Measurements from ENCODE around the gene C3AR1. TPM values are rescaled to one million over a fixed set of nuclear protein-coding genes. Genes with fewer than 3 reads are reported as not detected.
"Not testable (repeated sequence)": the region's sequence is repeated elsewhere in the genome, so short reads cannot be mapped to it uniquely, and the experiment has no call there.

The C3AR1 gene
- total and polyA plus RNA-seq, 2 experiments from 2014 or later, result 1.2 to 5.9 TPM

DNA sequence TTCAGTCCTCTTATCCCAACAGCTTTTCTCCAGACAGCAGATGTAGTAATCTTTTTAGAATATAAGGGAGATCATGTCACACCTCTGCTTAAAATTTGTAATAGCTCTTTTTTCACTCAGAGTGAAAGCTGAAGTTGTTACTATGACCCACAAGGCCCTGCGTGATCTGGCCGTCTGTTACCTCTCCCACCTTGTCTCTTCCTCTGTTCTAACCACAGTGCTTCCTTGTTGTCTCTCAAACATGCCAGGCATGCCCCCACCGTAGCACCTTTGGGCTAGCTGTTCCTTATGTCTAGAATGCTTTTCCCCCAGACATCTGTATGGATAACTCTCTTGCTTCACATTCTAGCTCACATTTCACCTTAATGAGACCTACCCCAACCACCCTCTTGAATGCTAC, 22.4 kb upstream of the C3AR1 start:
- Histone ChIP-seq H3K79me2 (peaks cover 62% of the 10 kb centered on the region), H3K36me3 (replicated peaks; ENCODE audit: insufficient read depth, low read depth) (peaks cover 6% of the 10 kb centered on the region)
- WGBS (ENCODE audit: low lambda C conversion rate, missing lambda C conversion rate), result 92% methylated on average over 3 of the region's 3 CpGs

DNA sequence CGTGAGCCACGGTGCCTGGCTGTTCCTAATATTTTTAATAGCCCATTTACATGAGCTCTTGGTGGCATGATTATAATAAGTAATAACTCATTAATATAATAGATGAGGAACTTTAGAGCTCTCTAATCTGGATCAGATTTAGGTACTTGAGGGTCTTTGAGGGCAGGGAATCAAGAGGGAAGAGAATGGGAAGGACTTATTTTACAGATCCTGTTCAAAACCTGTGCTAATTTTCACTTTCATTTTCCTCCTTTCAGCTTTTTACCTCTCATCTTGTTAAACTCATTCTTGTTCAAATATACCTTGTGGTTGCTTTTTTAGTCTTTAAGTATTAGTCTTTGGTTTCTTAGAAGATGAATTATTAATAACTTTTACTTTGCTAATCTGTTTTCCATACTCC, 21.5 kb upstream of the C3AR1 start:
- H3K36me3 ChIP-seq (replicated peaks; ENCODE audit: insufficient read depth, low read depth), result peaks cover under 1% of the 10 kb centered on the region
- no peak overlapping the region for H3K4me3 ChIP-seq
- no peak overlapping the region for H2AFZ ChIP-seq
- H3K4me2 ChIP-seq, result no peak overlapping the region
- H3K27ac ChIP-seq, result no peak overlapping the region
- no peak for DNase-seq (ENCODE audit: low spot score)
- H4K20me1 ChIP-seq (ENCODE audit: insufficient read depth, poor library complexity, severe bottlenecking), result peaks cover 16% of the 10 kb centered on the region
- H3K4me1 ChIP-seq (ENCODE audit: insufficient read depth), result peaks cover 13% of the 10 kb centered on the region
- H3K79me2 ChIP-seq, result peaks cover 71% of the 10 kb centered on the region
- H3K9me3 ChIP-seq (ENCODE audit: low read depth), result no peaks in the 10 kb centered on the region
- TF ChIP-seq EZH2phosphoT487 (IDR thresholded peaks at IDR 0.05; ENCODE audit: low read depth, severe bottlenecking, unreplicated experiment) (no peak), EZH2 (IDR thresholded peaks at IDR 0.05; ENCODE audit: borderline replicate concordance) (no peak), CTCF (IDR thresholded peaks at IDR 0.05; ENCODE audit: poor library complexity) (no peak)
- no peaks in the 10 kb centered on the region for H3K9me2 ChIP-seq (replicated peaks; ENCODE audit: insufficient read depth)
- no peaks in the 10 kb centered on the region for H3K27me3 ChIP-seq
- 95% methylated on average over 2 of the region's 2 CpGs for WGBS (ENCODE audit: low lambda C conversion rate, missing lambda C conversion rate)

More for the DNA sequence above, 22.4 kb upstream of the C3AR1 start:
- no peak overlapping the region for H3K27ac ChIP-seq
- no peaks in the 10 kb centered on the region for H3K9me2 ChIP-seq (replicated peaks; ENCODE audit: insufficient read depth)
- H4K20me1 ChIP-seq (ENCODE audit: insufficient read depth, poor library complexity, severe bottlenecking), result peaks cover 16% of the 10 kb centered on the region
- H3K4me2 ChIP-seq, result no peak overlapping the region
- H2AFZ ChIP-seq, result no peak overlapping the region
- no peaks in the 10 kb centered on the region for H3K27me3 ChIP-seq
- no peaks in the 10 kb centered on the region for H3K9me3 ChIP-seq (ENCODE audit: low read depth)
- H3K4me3 ChIP-seq, result no peak overlapping the region
- no peak for TF ChIP-seq CTCF (IDR thresholded peaks at IDR 0.05; ENCODE audit: poor library complexity)
- no peak for TF ChIP-seq EZH2phosphoT487 (IDR thresholded peaks at IDR 0.05; ENCODE audit: low read depth, severe bottlenecking, unreplicated experiment)
- no peak for TF ChIP-seq EZH2 (IDR thresholded peaks at IDR 0.05; ENCODE audit: borderline replicate concordance)
- DNase-seq (ENCODE audit: low spot score), result no peak
- peaks cover 7% of the 10 kb centered on the region for H3K4me1 ChIP-seq (ENCODE audit: insufficient read depth)

DNA sequence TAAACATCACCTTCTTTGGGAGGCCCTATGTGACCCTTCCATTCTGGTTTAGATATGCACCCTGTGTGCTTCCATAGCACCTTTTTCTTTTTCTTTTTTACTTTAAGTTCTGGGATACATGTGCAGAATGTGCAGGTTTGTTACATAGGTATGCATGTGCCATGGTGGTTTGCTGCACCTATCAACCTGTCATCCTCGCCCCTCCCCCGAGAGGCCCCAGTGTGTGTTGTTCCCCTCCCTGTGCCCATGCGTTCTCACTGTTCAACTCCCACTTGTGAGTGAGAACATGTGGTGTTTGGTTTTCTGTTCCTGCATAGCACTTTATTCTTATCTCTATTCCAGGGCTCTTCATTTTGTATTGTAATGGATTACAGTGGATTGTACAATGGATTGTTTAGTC, 18.2 kb upstream of the C3AR1 start:
- H4K20me1 ChIP-seq (ENCODE audit: insufficient read depth, poor library complexity, severe bottlenecking), result peaks cover 16% of the 10 kb centered on the region
- H3K36me3 ChIP-seq (replicated peaks; ENCODE audit: insufficient read depth, low read depth); H3K9me2 ChIP-seq (replicated peaks; ENCODE audit: insufficient read depth); H3K27me3 ChIP-seq; H3K9me3 ChIP-seq (ENCODE audit: low read depth); H2AFZ ChIP-seq; H3K27ac ChIP-seq; DNase-seq (ENCODE audit: low spot score); H3K4me3 ChIP-seq: not testable (repeated sequence)
- 83% methylated on average over 3 of the region's 3 CpGs for WGBS (ENCODE audit: low lambda C conversion rate, missing lambda C conversion rate)
- peaks cover 13% of the 10 kb centered on the region for H3K4me1 ChIP-seq (ENCODE audit: insufficient read depth)
- peaks cover 66% of the 10 kb centered on the region for H3K79me2 ChIP-seq
- H3K4me2 ChIP-seq, result peak overlapping the region; percentile 78

DNA sequence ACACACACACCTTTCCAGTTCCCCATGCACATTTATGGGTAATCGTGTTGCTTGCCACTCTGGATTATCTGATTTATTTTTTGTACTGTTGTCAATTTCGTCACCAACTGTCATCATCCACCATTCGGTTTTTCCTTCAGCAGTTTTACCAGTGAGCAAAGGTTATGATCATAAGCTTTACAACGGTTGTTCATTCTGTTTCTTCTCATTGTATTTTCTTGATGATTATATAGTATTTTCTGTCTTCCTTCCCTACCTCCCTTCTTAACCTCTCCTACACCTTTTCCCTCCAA, 16.6 kb upstream of the C3AR1 start:
- no peak for TF ChIP-seq EZH2phosphoT487 (IDR thresholded peaks at IDR 0.05; ENCODE audit: low read depth, severe bottlenecking, unreplicated experiment)
- TF ChIP-seq CTCF (IDR thresholded peaks at IDR 0.05; ENCODE audit: poor library complexity), result no peak
- no peak for TF ChIP-seq EZH2 (IDR thresholded peaks at IDR 0.05; ENCODE audit: borderline replicate concordance)
- no peak for DNase-seq (ENCODE audit: low spot score)
- Histone ChIP-seq H3K9me3 (ENCODE audit: low read depth) (no peaks in the 10 kb centered on the region), H3K4me1 (ENCODE audit: insufficient read depth) (peaks cover 13% of the 10 kb centered on the region), H3K9me2 (replicated peaks; ENCODE audit: insufficient read depth) (no peaks in the 10 kb centered on the region), H3K36me3 (replicated peaks; ENCODE audit: insufficient read depth, low read depth) (no peaks in the 10 kb centered on the region), H3K79me2 (peaks cover 51% of the 10 kb centered on the region), H3K4me2 (peak overlapping the region; percentile 78), H3K27me3 (no peaks in the 10 kb centered on the region), H4K20me1 (ENCODE audit: insufficient read depth, poor library complexity, severe bottlenecking) (peaks cover 7% of the 10 kb centered on the region), H3K27ac (peak overlapping the region; percentile 96), H3K4me3 (peak overlapping the region; percentile 66), H2AFZ (peak overlapping the region; percentile 84)
- 42% methylated on average over 4 of the region's 4 CpGs for WGBS (ENCODE audit: low lambda C conversion rate, missing lambda C conversion rate)
